Measurements from ENCODE around the gene EEF1G.
"Not testable (repeated sequence)": the region's sequence is repeated elsewhere in the genome, so short reads cannot be mapped to it uniquely, and the experiment has no call there.

EEF1G gene, protein sequence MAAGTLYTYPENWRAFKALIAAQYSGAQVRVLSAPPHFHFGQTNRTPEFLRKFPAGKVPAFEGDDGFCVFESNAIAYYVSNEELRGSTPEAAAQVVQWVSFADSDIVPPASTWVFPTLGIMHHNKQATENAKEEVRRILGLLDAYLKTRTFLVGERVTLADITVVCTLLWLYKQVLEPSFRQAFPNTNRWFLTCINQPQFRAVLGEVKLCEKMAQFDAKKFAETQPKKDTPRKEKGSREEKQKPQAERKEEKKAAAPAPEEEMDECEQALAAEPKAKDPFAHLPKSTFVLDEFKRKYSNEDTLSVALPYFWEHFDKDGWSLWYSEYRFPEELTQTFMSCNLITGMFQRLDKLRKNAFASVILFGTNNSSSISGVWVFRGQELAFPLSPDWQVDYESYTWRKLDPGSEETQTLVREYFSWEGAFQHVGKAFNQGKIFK

GRCh38 chr11:62573592-62574362 is at the start of gene EEF1G:
Gene EEF1G, minus strand, starts transcription at chr11:62573891. Its CDS starts 49 bp downstream, at chr11:62573842.
- peak; percentile 91 to 99 for DNase-seq

- no peak for DNase-seq
Observed at GRCh38 chr11:62622476-62623089, 48.9 kb upstream of the EEF1G start.

DNA sequence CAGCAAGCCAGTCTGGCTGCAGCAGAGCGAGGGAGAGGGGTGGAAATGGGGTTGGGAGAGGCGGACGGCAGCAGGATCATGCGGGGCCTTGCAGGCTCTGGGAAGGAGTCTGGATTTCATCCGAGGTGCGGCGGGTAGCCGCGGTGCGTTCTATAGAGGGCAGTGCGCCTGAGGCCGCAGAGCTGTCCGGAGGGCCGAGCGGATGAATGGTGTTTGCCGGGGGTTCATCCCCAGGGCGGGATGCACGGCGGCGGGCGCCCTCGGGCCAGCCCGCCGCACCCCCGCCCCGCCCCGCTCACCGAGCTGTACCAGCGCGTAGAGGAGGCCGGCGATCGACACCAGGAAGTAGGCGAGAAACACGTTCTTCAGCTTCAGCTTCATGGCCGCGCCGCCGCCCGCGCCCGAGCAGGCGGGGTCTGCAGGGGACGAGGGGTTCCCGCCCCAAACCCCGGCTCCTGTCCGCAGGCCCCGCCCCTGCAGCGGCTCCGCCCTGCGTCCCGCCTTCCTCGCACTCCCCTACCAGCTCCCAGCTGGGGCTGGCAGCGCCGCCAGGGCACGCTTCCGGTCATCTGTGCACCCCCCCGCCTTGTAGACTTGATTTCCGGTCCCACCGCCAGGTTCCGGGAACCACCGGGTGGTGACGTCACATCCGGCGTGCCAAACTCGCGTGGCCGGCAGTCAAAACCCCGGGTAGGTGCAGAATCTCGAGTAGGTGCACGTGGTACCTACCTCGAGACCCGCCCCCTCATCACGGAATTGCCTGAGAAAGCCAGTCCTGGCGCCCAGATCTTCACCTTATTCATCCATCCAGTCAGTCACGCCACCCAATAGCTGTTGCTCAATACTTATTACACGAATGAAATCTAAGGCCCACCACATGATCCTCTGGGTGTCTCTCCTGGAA is 48.1 kb upstream of the EEF1G start, which contains the start of gene B3GAT3:
B3GAT3 (minus strand) TSS at position 420 of the 904 bp plus-strand sequence; CDS start at position 381, 39 bp downstream.
- peak; percentile 94 to 98 for DNase-seq

- no peak for DNase-seq
Observed at GRCh38 chr11:62621027-62621566, 47.4 kb upstream of the EEF1G start.

DNA sequence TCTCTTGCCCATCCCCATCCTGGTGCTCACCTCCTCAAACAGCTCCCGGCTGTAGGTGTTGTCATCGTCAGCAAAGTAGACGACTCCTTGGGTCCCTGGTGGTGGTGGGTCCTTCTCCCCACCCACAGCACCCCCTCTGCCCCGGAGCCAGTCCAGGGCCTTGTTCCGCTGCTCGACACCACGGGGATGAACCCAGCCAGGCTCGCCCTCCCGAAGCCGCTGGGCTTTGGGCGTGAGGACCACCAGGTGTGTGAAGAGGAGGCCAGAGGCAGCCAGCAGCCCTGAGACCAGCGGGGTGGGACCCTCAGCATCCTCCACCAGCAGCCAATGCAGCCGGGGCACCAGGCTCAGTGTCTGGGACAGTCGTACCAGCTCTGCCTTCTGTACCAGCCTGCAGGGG is 43.3 kb upstream of the EEF1G start:
- DNase-seq = not testable (repeated sequence)

DNA sequence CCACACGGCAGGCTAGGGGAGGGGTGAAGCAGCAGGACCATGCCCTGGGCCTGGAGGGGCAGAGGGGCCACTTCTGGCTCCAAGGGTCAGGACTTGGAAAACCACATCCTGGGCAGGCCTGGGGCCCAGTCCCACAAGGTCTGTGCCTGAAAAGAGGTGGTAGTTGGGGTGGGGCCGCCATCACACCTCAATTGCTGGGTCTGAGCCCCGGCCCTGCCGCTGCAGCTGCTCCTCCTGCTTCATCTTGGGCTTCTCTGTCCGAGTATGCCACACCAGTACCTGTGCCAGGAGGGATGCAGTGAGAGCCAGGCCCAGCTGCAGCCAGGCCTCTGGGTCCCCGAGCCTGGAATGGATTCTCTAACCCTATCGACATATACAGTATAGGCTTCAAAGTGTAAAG is 41.8 kb upstream of the EEF1G start:
- DNase-seq = no peak

GRCh38 chr11:62614275-62614674 is 40.6 kb upstream of the EEF1G start:
- peak; percentile 45 to 61 for DNase-seq

DNA sequence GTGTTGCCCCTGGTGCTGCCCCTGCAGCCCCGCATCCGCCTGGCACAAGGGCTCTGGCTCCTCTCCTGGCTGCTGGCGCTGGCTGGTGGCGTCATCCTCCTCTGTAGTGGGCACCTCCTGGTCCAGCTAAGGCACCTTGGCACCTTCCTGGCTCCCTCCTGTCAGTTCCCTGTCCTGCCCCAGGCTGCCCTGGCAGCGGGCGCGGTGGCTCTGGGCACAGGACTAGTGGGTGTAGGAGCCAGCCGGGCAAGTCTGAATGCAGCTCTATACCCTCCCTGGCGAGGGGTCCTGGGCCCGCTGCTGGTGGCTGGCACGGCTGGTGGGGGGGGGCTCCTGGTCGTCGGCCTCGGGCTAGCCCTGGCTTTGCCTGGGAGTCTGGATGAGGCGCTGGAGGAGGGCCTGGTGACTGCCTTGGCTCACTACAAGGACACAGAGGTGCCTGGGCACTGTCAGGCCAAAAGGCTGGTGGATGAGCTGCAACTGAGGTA is 39.6 kb upstream of the EEF1G start:
- DNase-seq = no peak

- peak; percentile 86 to 88 for DNase-seq
Observed at GRCh38 chr11:62612366-62613290, 38.9 kb upstream of the EEF1G start, which contains the start of the genes EML3 and ROM1. Gene EML3, minus strand, starts transcription at chr11:62612775. Its CDS starts 318 bp downstream, at chr11:62612457. Gene ROM1, plus strand, starts transcription at chr11:62613257. Its CDS starts 25 bp downstream, at chr11:62613282.

DNA sequence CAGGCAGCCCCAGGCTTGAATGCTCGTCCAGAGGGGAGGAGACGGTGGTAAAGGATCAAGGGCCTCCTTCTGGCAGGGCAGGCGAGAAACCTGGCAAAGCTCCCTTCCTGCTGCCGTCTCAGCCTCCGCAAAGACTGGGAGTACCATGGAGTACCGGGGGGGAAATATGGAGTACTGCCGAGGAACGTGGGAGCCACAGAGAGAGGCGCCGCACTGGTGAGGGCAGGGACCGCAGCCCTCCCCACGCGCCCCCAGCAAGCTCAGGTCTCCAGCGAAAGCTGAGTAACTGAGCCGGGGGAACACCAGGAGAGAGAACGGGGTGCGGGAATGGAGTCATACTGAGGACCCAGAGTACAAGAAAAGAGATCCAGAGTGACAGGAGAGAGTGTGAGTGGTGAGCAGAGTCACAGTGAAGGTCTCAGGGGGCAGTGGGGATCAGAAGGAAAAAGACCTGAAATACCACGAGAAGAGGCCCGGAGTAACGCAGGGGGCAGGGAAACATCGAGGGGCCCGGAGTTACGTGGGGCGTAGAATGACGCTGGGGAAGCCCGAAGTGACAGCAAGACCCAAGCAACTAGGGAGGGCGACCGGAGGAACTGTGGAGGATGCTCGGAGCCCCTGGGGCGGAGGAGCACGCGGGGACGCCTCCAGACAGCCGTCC is 38.1 kb upstream of the EEF1G start:
- peak; percentile 48 to 52 for DNase-seq

DNA sequence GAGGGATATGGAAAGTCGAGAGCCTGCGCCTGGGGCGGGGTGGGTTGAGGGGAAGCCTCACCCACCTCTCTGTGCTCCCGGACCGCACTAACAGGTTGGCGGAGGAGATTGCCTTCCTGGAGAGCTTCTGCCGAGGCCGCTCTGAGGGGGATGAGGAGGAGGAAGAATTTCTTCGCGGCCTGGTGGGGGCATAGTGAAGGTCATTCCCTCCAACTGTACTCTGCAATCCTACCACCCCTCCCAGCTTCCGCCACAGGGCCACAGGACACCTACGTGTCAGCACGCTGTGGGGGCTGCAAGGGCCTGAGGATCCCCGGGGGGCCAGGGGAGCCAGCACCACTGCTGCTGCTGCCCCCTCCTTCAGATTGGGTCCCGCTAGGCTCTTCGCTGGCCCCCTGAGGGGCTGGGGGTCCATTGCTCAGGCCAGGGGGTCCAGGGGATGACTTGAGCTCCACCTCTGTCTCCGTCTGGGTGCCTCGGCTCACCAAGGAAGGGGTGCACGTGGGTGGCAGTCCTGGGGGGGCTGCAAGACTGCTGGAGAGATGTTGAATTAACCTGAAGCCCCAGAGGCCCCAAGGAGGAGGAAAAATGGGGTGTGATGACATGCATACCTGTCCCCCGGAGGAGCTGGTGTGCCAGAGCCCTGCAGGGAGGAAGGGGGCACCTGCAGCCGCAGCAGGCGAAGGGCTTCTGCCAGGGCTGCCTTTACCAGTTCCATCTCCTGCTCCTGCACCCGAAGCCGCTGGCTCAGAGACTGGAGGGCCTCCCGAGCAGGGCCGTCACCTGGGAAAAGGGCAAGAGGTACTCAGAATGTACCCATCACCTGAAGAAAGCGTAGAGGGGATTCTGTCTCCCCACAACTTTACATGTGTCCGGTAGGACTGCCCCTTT is 37.4 kb upstream of the EEF1G start:
- no peak for DNase-seq

- no peak for DNase-seq
Observed at GRCh38 chr11:62610403-62610802, 36.7 kb upstream of the EEF1G start.

DNA sequence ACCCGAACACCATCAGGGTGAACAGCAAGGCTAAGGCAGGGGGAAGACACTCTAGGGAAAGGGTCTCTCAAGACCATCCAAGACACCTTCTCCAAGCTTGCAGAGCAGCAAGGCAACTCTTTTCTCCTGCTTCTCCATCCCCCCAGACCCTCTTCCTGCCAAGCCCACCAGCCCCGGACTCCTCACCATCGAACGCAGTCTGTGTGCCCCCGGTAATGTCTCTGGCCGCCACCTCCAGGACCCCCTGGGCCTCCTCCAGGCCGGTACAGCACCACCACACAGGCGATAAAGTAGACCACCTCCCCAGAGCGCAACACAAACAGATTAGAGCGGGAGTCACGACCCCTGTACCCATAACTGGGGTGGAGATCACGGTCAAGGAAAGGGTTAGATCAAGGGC is 35.1 kb upstream of the EEF1G start:
- no peak for DNase-seq

DNA sequence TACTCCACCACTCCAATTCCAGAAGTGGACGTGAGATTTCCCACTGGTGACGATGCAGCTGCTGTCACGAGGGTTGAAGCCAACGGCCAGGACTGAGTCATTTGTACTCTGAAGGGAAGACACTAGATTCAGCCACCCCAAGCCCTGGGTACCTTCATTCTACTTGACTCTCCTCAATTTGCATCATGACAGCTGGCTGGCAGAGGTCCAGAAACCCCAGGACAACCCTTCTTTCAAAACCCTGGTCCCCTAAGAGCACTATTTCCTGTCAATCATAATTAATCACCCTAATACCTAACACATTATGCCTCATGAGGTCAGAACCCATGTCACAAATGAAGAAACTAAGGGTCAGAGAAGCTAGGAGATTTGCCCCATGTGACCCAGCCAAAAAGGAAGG is 34.0 kb upstream of the EEF1G start:
- DNase-seq = no peak

DNA sequence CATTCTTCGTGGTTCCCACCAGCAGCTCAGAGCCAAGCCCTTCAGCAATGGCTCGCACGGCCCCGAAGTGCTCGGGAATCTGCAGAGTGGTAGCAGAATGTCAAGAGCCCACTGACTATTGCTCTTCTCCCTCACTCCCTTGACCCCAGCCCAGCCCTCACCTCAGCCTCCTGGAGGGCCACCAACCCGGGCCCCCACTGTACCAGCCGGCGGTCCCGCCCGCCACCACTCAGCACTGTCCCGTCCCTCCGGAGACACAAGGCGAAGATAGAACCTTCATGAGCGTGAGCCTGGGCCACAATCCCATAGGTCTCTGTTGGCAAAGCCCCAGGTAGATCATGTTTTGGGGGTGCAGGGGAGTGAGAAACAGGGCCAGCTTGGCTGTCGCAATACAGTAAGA is 32.2 kb upstream of the EEF1G start:
- no peak for DNase-seq

- DNase-seq = no peak
Observed at GRCh38 chr11:62605467-62605866, 31.8 kb upstream of the EEF1G start.

GRCh38 chr11:62604460-62605120 is 30.9 kb upstream of the EEF1G start:
- DNase-seq = no peak

DNA sequence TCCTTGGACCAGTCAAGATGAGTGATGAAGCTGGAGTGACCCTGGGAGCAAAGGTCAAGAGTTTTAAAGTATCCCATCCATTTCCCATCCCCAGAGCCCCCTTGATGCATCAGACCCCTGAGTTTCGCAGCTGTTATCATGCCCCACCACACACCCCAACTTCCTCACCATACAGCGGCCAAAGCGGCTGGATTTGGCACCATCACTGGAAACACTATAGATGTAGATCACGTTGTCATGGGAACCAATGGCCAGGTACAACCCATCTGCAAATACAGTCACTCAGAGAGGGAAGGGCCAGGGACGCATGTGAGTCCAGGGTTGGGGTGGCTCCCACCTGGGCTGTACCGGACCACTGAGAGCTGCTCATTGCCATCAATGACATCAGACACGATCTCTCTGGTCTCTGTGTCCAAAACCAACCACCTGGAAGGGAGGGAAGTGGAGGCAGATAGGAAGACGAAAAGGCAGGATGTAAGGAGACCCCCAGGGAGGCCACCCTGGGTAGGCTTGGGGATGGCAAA is 30.1 kb upstream of the EEF1G start:
- no peak for DNase-seq

Measured in stimulated activated CD4-positive, alpha-beta T cell treated with anti-CD3 and anti-CD28 coated beads, Interleukin-4, amount 100 ng/mL, for 4 hours (primary cell).